ENCODE measurements around the gene NUCB2.

- TF ChIP-seq CTCF (IDR thresholded peaks at IDR 0.05) = no peak
- no peak for TF ChIP-seq EP300 (IDR thresholded peaks at IDR 0.05)
Observed at GRCh38 chr11:17314232-17314547, 37.7 kb downstream of the NUCB2 start.
